ENCODE data around the gene GRIK5. TPM values are rescaled to one million over a fixed set of nuclear protein-coding genes. Genes with fewer than 3 reads are reported as not detected.
"Not testable (repeated sequence)": the region's sequence is repeated elsewhere in the genome, so short reads cannot be mapped to it uniquely, and the experiment has no call there.

Gene GRIK5
- polyA plus RNA-seq, 3 donors, result 0.51 to 1.2 (median 0.79) TPM

GRCh38 chr19:42062381-42062780, 7.6 kb downstream of the GRIK5 start:
- WGBS, 3 donors, result 92 to 97% (median 95%) methylated on average over 16 of the region's 16 CpGs
- no peak overlapping the region for H3K27ac ChIP-seq (ENCODE audit: low read depth, low read length)

GRCh38 chr19:42060117-42060516, 9.9 kb downstream of the GRIK5 start:
- WGBS, 3 donors, result 84 to 96% (median 94%) methylated on average over 3 of the region's 3 CpGs

GRCh38 chr19:42059196-42059595, 10.8 kb downstream of the GRIK5 start:
- WGBS, 3 donors, result 91 to 92% (median 92%) methylated on average over 13 of the region's 13 CpGs
- H3K27ac ChIP-seq (ENCODE audit: low read depth, low read length), result no peak overlapping the region

More at GRCh38 chr19:42060117-42060516, 9.9 kb downstream of the GRIK5 start:
- H3K27ac ChIP-seq (ENCODE audit: low read depth, low read length), result no peak overlapping the region

GRCh38 chr19:42057846-42058245, 12.2 kb downstream of the GRIK5 start:
- no peak overlapping the region for H3K27ac ChIP-seq (ENCODE audit: low read depth, low read length)

GRCh38 chr19:42054205-42054604, 15.8 kb downstream of the GRIK5 start:
- WGBS, 3 donors, result 77 to 86% (median 86%) methylated on average over 18 of the region's 18 CpGs

More at GRCh38 chr19:42057846-42058245, 12.2 kb downstream of the GRIK5 start:
- WGBS, 3 donors, result 65 to 80% (median 70%) methylated on average over 7 of the region's 7 CpGs

GRCh38 chr19:42053037-42053935, 16.7 kb downstream of the GRIK5 start:
- H3K27ac ChIP-seq (ENCODE audit: low read depth, low read length), result no peak overlapping the region
- 84 to 91% (median 89%) methylated on average over 17 of the region's 17 CpGs for WGBS, 3 donors

More at GRCh38 chr19:42054205-42054604, 15.8 kb downstream of the GRIK5 start:
- H3K27ac ChIP-seq (ENCODE audit: low read depth, low read length), result no peak overlapping the region

GRCh38 chr19:42052241-42052863, 17.7 kb downstream of the GRIK5 start:
- WGBS, 3 donors, result 62 to 69% (median 67%) methylated on average over 10 of the region's 10 CpGs
- H3K27ac ChIP-seq (ENCODE audit: low read depth, low read length), result no peak overlapping the region

GRCh38 chr19:42051166-42052115, 18.6 kb downstream of the GRIK5 start:
- no peak overlapping the region for H3K27ac ChIP-seq (ENCODE audit: low read depth, low read length)
- WGBS, 3 donors, result 91% methylated on average over 14 of the region's 14 CpGs

- no peak overlapping the region for H3K27ac ChIP-seq (ENCODE audit: low read depth, low read length)
- 36 to 58% (median 42%) methylated on average over 4 of the region's 4 CpGs for WGBS, 3 donors
These were observed 21.0 kb downstream of the GRIK5 start for GRCh38 chr19:42048992-42049391.

- 85 to 91% (median 86%) methylated on average over 7 of the region's 7 CpGs for WGBS, 3 donors
- H3K27ac ChIP-seq (ENCODE audit: low read depth, low read length), result no peak overlapping the region
These were observed 24.4 kb downstream of the GRIK5 start for GRCh38 chr19:42045575-42045974.

- WGBS, 3 donors, result 83 to 92% (median 88%) methylated on average over 30 of the region's 30 CpGs
These were observed 27.4 kb downstream of the GRIK5 start for GRCh38 chr19:42042455-42043170.

GRCh38 chr19:42040491-42040890, 29.5 kb downstream of the GRIK5 start:
- 87 to 92% (median 90%) methylated on average over 9 of the region's 9 CpGs for WGBS, 3 donors
- not testable (repeated sequence) for H3K27ac ChIP-seq (ENCODE audit: low read depth, low read length)

More at GRCh38 chr19:42042455-42043170, 27.4 kb downstream of the GRIK5 start:
- no peak overlapping the region for H3K27ac ChIP-seq (ENCODE audit: low read depth, low read length)

GRCh38 chr19:42040031-42040430, 30.0 kb downstream of the GRIK5 start:
- no peak overlapping the region for H3K27ac ChIP-seq (ENCODE audit: low read depth, low read length)

GRCh38 chr19:42038666-42039065, 31.3 kb downstream of the GRIK5 start:
- WGBS, 3 donors, result 83 to 87% (median 85%) methylated on average over 6 of the region's 6 CpGs
- no peak overlapping the region for H3K27ac ChIP-seq (ENCODE audit: low read depth, low read length)

GRCh38 chr19:42037649-42038048, 32.4 kb downstream of the GRIK5 start:
- H3K27ac ChIP-seq (ENCODE audit: low read depth, low read length), result no peak overlapping the region
- 75 to 82% (median 78%) methylated on average over 5 of the region's 5 CpGs for WGBS, 3 donors

GRCh38 chr19:42034640-42035391, 35.2 kb downstream of the GRIK5 start:
- 32 to 46% (median 38%) methylated on average over 17 of the region's 17 CpGs for WGBS, 3 donors
- H3K27ac ChIP-seq (ENCODE audit: low read depth, low read length), result not testable (repeated sequence)

GRCh38 chr19:42033413-42033812, 36.6 kb downstream of the GRIK5 start:
- no peak overlapping the region for H3K27ac ChIP-seq (ENCODE audit: low read depth, low read length)
- WGBS, 3 donors, result 55 to 62% (median 56%) methylated on average over 5 of the region's 5 CpGs

All from adipose tissue (tissue), 3 donors.